Calu3 (cell line): ENCODE measurements around the gene AMMECR1. TPM values are rescaled to one million over a fixed set of nuclear protein-coding genes. Genes with fewer than 3 reads are reported as not detected.

Source experiments
- BruUV-seq: library from RNA; stranded (reverse); fragments of 400-500 nt; replicated peaks from 2 replicates; lab custom pipeline; 2021; lab: Mats Ljungman, UMichigan
- CTCF ChIA-PET: fragments of 300-600 bp; sonication (Branson Sonifier 250); formaldehyde crosslinking; loops from one replicate; lab custom pipeline; 2022; ENCODE audit warnings: antibody characterized with exemption; lab: Charles Lee
- DNase-seq: peaks from one replicate; pipeline ENCODE4 v3.0.0; 2022
- H3K27ac Mint-ChIP-seq: one replicate; pipeline ENCODE4 v1.8.0; 2022; ENCODE audit warnings: mixed read lengths; ENCODE audit not compliant: unreplicated experiment
- H3K27me3 Mint-ChIP-seq: one replicate; pipeline ENCODE4 v1.8.0; 2022; ENCODE audit warnings: mixed read lengths; ENCODE audit not compliant: unreplicated experiment
- H3K36me3 Mint-ChIP-seq: one replicate; pipeline ENCODE4 v1.8.0; 2022; ENCODE audit warnings: mild to moderate bottlenecking, moderate library complexity, mixed read lengths; ENCODE audit not compliant: insufficient read depth, unreplicated experiment
- H3K4me1 Mint-ChIP-seq: one replicate; pipeline ENCODE4 v1.8.0; 2022; ENCODE audit warnings: mild to moderate bottlenecking, low read depth, mixed read lengths; ENCODE audit not compliant: unreplicated experiment
- H3K4me3 Mint-ChIP-seq: one replicate; pipeline ENCODE4 v1.8.0; 2022; ENCODE audit warnings: mild to moderate bottlenecking, low read depth, moderate library complexity, mixed read lengths; ENCODE audit not compliant: unreplicated experiment
- H3K9me3 Mint-ChIP-seq: one replicate; pipeline ENCODE4 v1.8.0; 2022; ENCODE audit warnings: low read depth, mixed read lengths; ENCODE audit not compliant: unreplicated experiment
- CTCF ChIP-seq: fragments of 200-600 bp; IDR thresholded peaks from one replicate; pipeline ENCODE4 v1.8.0; 2022; ENCODE audit warnings: antibody characterized with exemption; ENCODE audit not compliant: unreplicated experiment
- intact Hi-C: fragments of 100-400 bp; cut with micrococcal nuclease; formaldehyde crosslinking; loops from one replicate; pipeline ENCODE4 v1.10.0; 2022; ENCODE audit not compliant: unreplicated experiment
- total RNA-seq: library from RNA; stranded (reverse); gene quantifications from 2 replicates; pipeline ENCODE4 v1.2.3, GENCODE V29; 2022

The AMMECR1 gene
- total RNA-seq, 1 experiment from 2014 or later: 23.5 TPM

GRCh38 chrX:110173192-110174175 lies 144.4 kb downstream of the AMMECR1 start:
- no TSS peak for BruUV-seq
- CTCF ChIA-PET: no interaction called here
- peaks cover 18% of the 10 kb centered on the region for H3K4me1 Mint-ChIP-seq
- no peaks in the 10 kb centered on the region for H3K27me3 Mint-ChIP-seq
- no peak overlapping the region for H3K27ac Mint-ChIP-seq
- no peaks in the 10 kb centered on the region for H3K9me3 Mint-ChIP-seq
- peaks cover 10% of the 10 kb centered on the region for H3K36me3 Mint-ChIP-seq
- DNase-seq: no peak
- no peak for TF ChIP-seq CTCF
- intact Hi-C loops: no loop called here
- no peak overlapping the region for H3K4me3 Mint-ChIP-seq

GRCh38 chrX:110172215-110172614 lies 145.7 kb downstream of the AMMECR1 start:
- Mint-ChIP-seq H3K9me3 (no peaks in the 10 kb centered on the region), H3K27ac (no peak overlapping the region)
- CTCF ChIA-PET: no interaction called here

GRCh38 chrX:110171442-110171841 lies 146.4 kb downstream of the AMMECR1 start:
- no peak for DNase-seq
- H3K9me3 Mint-ChIP-seq: no peaks in the 10 kb centered on the region
- no peaks in the 10 kb centered on the region for H3K27me3 Mint-ChIP-seq
- H3K4me1 Mint-ChIP-seq: peaks cover 17% of the 10 kb centered on the region
- no peak for TF ChIP-seq CTCF
- no peak overlapping the region for H3K27ac Mint-ChIP-seq
- intact Hi-C loops: no loop called here
- H3K36me3 Mint-ChIP-seq: peaks cover 11% of the 10 kb centered on the region
- BruUV-seq: no TSS peak
- CTCF ChIA-PET: no interaction called here
- H3K4me3 Mint-ChIP-seq: no peak overlapping the region

More at GRCh38 chrX:110172215-110172614, 145.7 kb downstream of the AMMECR1 start:
- Mint-ChIP-seq H3K4me1 (peaks cover 17% of the 10 kb centered on the region), H3K36me3 (peaks cover 11% of the 10 kb centered on the region), H3K27me3 (no peaks in the 10 kb centered on the region), H3K4me3 (no peak overlapping the region)
- TF ChIP-seq CTCF: no peak
- intact Hi-C loops: no loop called here
- BruUV-seq: no TSS peak
- DNase-seq: no peak

GRCh38 chrX:110170029-110170428 lies 147.9 kb downstream of the AMMECR1 start:
- intact Hi-C loops: no loop called here
- Mint-ChIP-seq H3K4me3 (no peak overlapping the region), H3K27me3 (no peaks in the 10 kb centered on the region), H3K4me1 (peaks cover 17% of the 10 kb centered on the region), H3K9me3 (no peaks in the 10 kb centered on the region), H3K36me3 (peaks cover 11% of the 10 kb centered on the region), H3K27ac (no peak overlapping the region)
- CTCF ChIA-PET: interaction anchor here (0.6 kb wide), 1 partner anchor 10 kb away, joined by 4 read pairs; no protein-coding TSS in a partner anchor
- no TSS peak for BruUV-seq
- DNase-seq: no peak
- no peak for TF ChIP-seq CTCF
